Measurements from ENCODE around the gene SCD.

Gene SCD

GRCh38 chr10:100356067-100357017 lies 9.3 kb downstream of the SCD start:
- in situ Hi-C loops (cut with HindIII; ENCODE audit: low pct_ligation_motif_present, low pct_unique_long_range_greater_than_20kb, low sequenced_read_pairs) = no loop called here
- DNase-seq = no peak

DNA sequence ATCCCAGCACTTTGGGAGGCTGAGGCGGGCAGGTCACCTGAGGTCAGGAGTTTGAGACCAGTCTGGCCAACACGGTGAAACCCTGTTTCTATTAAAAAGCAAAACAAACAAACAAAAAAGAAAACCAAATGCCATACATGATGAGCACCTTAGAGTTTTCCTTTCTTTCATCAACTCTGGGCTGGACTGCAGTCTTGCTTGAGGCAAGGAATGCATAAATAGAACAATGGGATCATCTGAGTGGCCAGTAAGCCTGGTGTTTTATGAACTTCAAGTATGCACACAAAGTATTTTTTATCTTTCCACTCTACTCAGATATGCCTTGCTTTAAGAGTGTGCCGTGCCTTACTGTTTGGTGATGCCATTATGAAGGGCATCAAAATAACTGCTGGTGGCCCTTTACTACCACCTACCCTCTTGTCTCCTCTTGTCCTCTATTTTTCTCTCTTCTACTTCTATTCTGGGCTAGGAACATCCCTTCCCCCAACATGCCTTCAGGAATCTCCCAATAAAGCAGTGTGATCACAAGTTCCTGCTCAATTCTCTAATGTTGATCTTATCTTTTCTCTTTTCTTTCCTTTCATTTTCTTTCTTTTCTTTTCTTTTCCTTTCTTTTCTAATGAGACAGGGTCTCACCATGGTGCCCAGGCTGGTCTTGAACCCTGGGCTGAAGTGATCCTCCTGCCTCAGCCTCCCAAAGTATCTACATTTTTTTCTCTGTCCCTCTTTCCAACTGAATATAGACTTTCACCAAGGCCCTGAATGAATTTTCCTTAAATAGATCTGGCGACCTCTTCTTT lies 10.2 kb downstream of the SCD start:
- no peak for DNase-seq

GRCh38 chr10:100359030-100359432 lies 12.0 kb downstream of the SCD start:
- in situ Hi-C loops (cut with HindIII; ENCODE audit: low pct_ligation_motif_present, low pct_unique_long_range_greater_than_20kb, low sequenced_read_pairs) = no loop called here
- no peak for DNase-seq

More for the DNA sequence above, 10.2 kb downstream of the SCD start:
- in situ Hi-C loops (cut with HindIII; ENCODE audit: low pct_ligation_motif_present, low pct_unique_long_range_greater_than_20kb, low sequenced_read_pairs) = no loop called here

DNA sequence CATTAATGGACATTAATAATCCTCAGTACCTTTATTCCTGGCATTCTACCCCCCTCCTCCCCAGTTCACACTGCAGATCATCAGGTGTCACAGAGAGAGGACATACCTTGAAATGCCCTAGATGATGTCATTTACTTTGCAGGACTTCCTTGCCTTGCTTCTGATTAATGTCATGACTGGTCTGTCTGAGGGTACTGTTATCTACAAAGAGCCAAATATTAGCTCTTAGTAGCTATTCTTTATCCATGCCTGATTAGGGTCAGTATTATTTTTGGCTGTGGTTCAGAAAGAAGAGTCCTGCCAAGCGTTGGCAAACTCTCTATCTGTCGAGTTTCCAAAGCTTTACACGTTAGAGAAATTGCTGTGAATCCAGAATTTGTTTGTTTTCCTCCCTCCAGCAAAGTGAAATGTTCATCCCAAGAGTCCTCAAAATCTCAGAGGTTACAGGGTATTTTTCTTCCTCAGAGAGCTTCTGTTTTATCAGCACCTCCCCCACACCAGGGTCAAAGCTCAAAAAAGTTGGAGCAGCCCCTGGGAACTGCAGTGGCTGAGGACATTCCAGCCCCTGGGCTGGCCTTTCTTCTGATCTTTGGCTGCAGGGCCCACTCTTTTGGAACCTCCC lies 12.6 kb downstream of the SCD start:
- no peak for DNase-seq

DNA sequence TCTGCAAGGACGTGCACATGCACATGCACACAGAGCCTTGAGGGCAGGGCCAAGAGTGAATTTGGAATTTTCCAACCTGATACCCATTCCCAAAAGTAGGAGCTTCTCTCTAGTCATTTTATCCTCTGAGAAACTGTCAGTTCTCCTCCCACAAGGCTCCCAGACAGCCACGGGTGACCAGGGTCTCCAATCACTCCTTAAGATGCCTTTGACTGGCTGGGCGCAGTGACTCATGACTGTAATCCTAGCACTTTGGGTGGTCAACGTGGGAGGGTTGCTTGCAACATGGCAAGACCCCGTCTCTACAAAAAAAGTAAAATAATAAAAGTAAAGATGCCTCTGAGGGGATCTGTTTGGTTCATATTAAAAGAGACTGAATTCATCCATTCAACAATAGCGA lies 13.2 kb downstream of the SCD start:
- no peak for DNase-seq
- in situ Hi-C loops (cut with HindIII; ENCODE audit: low pct_ligation_motif_present, low pct_unique_long_range_greater_than_20kb, low sequenced_read_pairs) = no loop called here

More for the DNA sequence above, 12.6 kb downstream of the SCD start:
- in situ Hi-C loops (cut with HindIII; ENCODE audit: low pct_ligation_motif_present, low pct_unique_long_range_greater_than_20kb, low sequenced_read_pairs) = no loop called here

DNA sequence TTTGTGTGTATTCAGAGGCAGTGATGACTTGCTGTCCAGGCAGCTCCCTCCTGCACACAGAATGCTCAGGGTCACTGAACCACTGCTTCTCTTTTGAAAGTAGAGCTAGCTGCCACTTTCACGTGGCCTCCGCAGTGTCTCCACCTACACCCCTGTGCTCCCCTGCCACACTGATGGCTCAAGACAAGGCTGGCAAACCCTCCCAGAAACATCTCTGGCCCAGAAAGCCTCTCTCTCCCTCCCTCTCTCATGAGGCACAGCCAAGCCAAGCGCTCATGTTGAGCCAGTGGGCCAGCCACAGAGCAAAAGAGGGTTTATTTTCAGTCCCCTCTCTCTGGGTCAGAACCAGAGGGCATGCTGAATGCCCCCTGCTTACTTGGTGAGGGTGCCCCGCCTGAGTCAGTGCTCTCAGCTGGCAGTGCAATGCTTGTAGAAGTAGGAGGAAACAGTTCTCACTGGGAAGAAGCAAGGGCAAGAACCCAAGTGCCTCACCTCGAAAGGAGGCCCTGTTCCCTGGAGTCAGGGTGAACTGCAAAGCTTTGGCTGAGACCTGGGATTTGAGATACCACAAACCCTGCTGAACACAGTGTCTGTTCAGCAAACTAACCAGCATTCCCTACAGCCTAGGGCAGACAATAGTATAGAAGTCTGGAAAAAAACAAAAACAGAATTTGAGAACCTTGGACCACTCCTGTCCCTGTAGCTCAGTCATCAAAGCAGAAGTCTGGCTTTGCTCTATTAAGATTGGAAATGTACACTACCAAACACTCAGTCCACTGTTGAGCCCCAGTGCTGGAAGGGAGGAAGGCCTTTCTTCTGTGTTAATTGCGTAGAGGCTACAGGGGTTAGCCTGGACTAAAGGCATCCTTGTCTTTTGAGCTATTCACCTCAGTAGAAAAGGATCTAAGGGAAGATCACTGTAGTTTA lies 15.8 kb downstream of the SCD start:
- no peak for DNase-seq
- in situ Hi-C loops (cut with HindIII; ENCODE audit: low pct_ligation_motif_present, low pct_unique_long_range_greater_than_20kb, low sequenced_read_pairs) = no loop called here

- in situ Hi-C loops (cut with HindIII; ENCODE audit: low pct_ligation_motif_present, low pct_unique_long_range_greater_than_20kb, low sequenced_read_pairs) = no loop called here
- DNase-seq = no peak
Measured at GRCh38 chr10:100364175-100364574, 17.1 kb downstream of the SCD start.

DNA sequence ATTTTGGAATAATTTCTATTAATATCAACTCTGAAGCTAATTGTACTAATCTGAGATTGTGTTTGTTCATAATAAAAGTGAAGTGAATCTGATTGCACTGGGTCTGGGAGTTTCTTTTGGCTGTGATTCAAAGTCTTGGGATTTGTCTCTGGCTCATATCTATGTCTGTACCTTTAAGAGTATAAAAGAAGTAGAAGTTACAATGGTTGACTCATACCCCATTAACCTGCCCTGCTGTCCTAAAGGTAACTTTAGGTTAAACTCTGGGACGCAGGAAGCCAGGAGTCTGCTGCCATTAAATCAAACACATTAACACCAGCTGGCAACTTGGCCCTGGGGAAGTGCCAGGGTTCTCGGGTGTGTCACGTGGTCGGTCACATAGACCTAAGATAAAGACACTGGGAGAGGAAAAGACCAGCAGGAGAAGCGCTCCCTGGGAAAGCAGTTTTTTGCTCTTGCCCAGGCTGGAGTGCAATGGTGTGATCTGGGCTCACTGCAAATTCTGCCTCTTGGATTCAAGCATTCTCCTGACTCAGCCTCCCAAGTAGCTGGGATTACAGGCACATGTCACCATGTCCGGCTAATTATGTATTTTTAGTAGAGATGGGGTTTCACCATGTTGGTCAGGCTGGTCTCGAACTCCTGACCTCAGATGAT lies 17.8 kb downstream of the SCD start:
- in situ Hi-C loops (cut with HindIII; ENCODE audit: low pct_ligation_motif_present, low pct_unique_long_range_greater_than_20kb, low sequenced_read_pairs) = no loop called here
- DNase-seq = peak; percentile 86

GRCh38 chr10:100368721-100369120 lies 21.7 kb downstream of the SCD start:
- no peak for DNase-seq
- in situ Hi-C loops (cut with HindIII; ENCODE audit: low pct_ligation_motif_present, low pct_unique_long_range_greater_than_20kb, low sequenced_read_pairs) = no loop called here

GRCh38 chr10:100370714-100371481 lies 23.9 kb downstream of the SCD start:
- in situ Hi-C loops (cut with HindIII; ENCODE audit: low pct_ligation_motif_present, low pct_unique_long_range_greater_than_20kb, low sequenced_read_pairs) = no loop called here
- peak; percentile 75 for DNase-seq

DNA sequence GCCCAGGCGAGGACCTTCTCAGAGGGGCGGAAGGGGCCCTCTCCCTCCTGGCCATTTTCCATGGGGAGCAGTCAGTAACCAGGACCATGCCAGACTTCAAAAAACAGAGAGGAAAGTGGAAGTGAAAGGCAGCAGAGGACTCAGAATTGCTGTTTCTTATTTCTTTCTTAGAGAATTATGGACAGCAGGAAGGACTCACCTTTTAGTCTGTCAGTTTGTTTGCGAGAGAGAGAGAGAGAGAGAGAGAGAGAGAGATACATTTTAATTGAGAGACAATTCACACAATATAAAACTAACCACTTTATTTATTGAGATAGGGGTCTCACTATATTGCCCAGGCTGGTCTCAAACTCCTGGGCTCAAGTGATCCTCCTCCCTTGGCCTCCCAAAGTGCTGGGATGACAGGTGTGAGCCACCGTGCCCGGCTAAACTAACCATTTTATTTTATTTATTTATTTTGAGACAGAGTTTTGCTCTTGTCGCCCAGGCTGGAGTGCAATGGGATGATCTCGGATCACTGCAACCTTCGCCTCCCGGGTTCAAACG lies 24.5 kb downstream of the SCD start:
- DNase-seq = no peak

GRCh38 chr10:100372415-100373297 lies 25.6 kb downstream of the SCD start:
- in situ Hi-C loops (cut with HindIII; ENCODE audit: low pct_ligation_motif_present, low pct_unique_long_range_greater_than_20kb, low sequenced_read_pairs) = no loop called here
- DNase-seq = no peak

More for the DNA sequence above, 24.5 kb downstream of the SCD start:
- in situ Hi-C loops (cut with HindIII; ENCODE audit: low pct_ligation_motif_present, low pct_unique_long_range_greater_than_20kb, low sequenced_read_pairs) = no loop called here

- DNase-seq = peak; percentile 100
- in situ Hi-C loops (cut with HindIII; ENCODE audit: low pct_ligation_motif_present, low pct_unique_long_range_greater_than_20kb, low sequenced_read_pairs) = no loop called here
Measured at GRCh38 chr10:100373298-100374199, 26.5 kb downstream of the SCD start.

GRCh38 chr10:100374200-100374655 lies 27.2 kb downstream of the SCD start:
- in situ Hi-C loops (cut with HindIII; ENCODE audit: low pct_ligation_motif_present, low pct_unique_long_range_greater_than_20kb, low sequenced_read_pairs) = no loop called here
- no peak for DNase-seq
